GM10266 (cell line): ENCODE results near the gene EPB42.
"Not testable (repeated sequence)": the region's sequence is repeated elsewhere in the genome, so short reads cannot be mapped to it uniquely, and the experiment has no call there.

Experiments used
- DNase-seq: peaks from one replicate; pipeline ENCODE4 v3.0.0; 2012; ENCODE audit errors: extremely low spot score
- CTCF ChIP-seq: IDR thresholded peaks from 2 replicates; pipeline ENCODE4 v1.5.1; 2012; ENCODE audit warnings: mild to moderate bottlenecking, low read depth; ENCODE audit not compliant: control insufficient read depth, insufficient read depth; ENCODE audit errors: missing control alignments

EPB42 gene

GRCh38 chr15:43183270-43183669, 37.5 kb downstream of the EPB42 start:
- no peak for DNase-seq

GRCh38 chr15:43177147-43177546, 43.7 kb downstream of the EPB42 start:
- not testable (repeated sequence) for DNase-seq

More at GRCh38 chr15:43183270-43183669, 37.5 kb downstream of the EPB42 start:
- no peak for TF ChIP-seq CTCF

GRCh38 chr15:43175656-43176309, 45.0 kb downstream of the EPB42 start:
- not testable (repeated sequence) for DNase-seq

GRCh38 chr15:43169888-43170287, 50.9 kb downstream of the EPB42 start:
- DNase-seq = no peak
- TF ChIP-seq CTCF = no peak

GRCh38 chr15:43168192-43169107, 52.4 kb downstream of the EPB42 start:
- no peak for TF ChIP-seq CTCF
- DNase-seq = no peak

- DNase-seq = not testable (repeated sequence)
Measured at GRCh38 chr15:43167261-43167660, 53.6 kb downstream of the EPB42 start.

- DNase-seq = no peak
- TF ChIP-seq CTCF = no peak
Measured at GRCh38 chr15:43165801-43166325, 55.0 kb downstream of the EPB42 start.

GRCh38 chr15:43153269-43153668, 67.5 kb downstream of the EPB42 start:
- no peak for TF ChIP-seq CTCF
- DNase-seq = no peak
